ENCODE data around the gene INVS.

GRCh38 chr9:100197553-100197952, 98.5 kb downstream of the INVS start:
- TF ChIP-seq GATA3 (IDR thresholded peaks at IDR 0.05; ENCODE audit: low read depth, low read length) (no peak), GATA2 (IDR thresholded peaks at IDR 0.05; ENCODE audit: low read depth, low read length) (no peak)
